ENCODE measurements around the gene CEL.
A peak's percentile ranks its signal among the peaks of the same experiment; 100 is the strongest.

Gene CEL

DNA sequence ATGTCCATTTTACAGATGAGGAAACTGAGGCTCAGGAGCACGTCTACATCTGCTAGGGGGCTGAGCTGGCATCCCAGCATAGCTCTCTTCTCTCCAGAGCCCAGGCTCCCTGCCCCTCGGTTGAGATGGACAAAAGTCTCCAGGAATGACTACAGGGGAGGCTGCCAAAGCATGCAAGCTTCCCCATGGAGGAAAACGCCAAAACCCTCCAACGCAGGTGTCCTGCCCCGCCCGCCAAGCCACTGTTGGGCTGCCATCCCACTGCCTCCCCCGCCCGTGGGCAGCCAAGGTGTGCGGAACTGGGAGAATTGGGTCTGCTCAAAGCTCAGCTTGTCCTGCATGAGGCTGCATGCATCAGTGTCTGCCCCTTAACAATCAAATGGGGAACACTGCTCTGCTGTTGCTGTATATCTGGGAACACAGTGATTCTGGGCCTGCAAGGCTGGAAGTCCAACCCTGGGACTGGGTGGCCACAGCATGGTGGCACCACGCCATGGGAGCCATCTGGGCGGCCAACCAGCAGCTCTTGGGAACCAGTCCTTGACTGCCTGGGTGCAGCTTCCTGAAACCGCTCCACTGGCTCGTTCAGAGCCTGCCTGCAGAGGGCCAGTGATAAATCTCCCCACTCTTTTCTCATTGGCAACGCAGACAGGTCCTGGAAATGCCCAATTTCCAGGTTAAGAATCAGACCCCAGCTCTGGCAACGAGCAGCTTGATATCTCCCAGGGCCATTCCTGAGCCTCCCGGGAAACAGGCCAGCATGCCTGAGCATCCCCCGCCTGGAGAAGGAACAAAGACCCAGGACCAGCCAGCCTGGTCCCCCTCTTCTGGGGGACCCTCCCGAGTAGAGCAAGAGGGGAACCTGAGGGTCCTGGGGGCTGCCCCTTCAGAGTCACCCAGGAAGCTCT is 55.7 kb downstream of the CEL start:
- no peak for DNase-seq (ENCODE audit: low spot score)

DNA sequence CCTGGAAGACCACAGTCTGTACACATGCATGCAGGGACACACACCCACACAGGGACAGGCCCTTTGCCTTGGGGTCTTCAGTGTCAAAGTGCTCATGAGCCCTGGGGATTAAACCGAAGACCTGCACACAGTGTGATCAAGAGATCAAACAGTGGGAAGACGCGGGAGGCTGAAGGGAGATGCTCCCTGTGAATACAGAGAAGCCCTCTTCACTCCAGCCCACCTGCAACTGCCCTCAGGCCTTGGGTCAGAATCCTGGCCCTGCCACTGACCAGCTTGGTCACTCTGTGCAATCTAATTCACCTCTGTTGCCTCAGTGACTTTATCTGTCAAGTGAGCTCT is 56.4 kb downstream of the CEL start:
- DNase-seq (ENCODE audit: low spot score) = no peak

DNA sequence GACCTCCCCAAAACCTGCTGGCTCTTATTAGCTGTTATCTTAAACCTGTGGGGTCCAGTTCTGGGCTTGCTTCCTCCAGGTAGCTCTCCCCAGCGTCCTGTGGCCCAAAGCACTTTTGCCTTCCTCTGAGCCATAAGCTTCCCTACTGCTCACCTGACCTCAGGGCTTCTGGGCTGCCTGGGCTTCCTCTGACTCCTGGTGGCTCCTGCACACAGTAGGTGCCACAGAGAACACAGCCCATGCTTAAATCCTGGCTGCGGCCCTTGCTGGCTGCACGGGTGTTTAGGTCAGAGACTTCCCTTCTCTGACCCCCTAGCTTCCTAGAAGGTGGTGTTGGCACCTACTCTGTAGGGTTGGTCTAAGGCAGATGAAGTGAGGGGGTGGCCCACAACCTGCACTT is 56.8 kb downstream of the CEL start:
- DNase-seq (ENCODE audit: low spot score) = no peak

DNA sequence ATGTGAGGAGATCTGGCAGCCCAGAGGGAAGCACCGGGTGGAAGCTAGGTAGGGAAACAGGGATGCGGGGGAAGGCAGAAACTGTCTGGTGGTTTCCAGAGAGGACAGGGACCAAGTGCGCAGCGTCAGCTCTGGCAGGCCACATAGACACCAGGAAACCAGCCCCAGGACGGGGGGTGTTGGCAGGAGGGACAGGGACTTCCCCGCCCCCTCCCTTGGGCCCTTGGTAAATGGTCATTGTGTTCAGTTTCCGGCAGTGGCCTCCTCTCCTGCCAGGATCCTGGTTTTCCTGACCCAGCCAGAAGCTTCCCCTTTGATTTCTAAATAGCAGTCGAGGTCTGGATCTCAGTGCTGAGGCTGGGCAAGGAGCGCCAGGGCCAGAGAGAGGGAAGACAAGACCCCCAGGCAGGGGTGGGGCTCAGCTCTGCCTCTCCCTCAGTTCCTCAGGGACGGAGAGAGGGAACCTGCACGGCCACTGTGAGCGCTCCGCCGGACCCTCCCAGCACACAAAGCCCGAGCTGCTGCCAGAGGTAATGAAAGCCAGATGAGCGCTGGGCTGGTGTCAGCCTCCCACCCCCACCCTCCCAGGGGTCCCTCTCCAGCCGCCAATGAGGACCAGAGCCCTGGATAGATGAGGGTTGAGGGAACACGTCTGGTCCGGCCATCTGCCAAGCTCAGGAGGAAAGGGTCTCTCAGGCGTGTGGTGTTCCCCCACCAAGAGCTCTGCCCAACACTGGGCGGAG is 57.5 kb downstream of the CEL start:
- peak; percentile 49 for DNase-seq (ENCODE audit: low spot score)

DNA sequence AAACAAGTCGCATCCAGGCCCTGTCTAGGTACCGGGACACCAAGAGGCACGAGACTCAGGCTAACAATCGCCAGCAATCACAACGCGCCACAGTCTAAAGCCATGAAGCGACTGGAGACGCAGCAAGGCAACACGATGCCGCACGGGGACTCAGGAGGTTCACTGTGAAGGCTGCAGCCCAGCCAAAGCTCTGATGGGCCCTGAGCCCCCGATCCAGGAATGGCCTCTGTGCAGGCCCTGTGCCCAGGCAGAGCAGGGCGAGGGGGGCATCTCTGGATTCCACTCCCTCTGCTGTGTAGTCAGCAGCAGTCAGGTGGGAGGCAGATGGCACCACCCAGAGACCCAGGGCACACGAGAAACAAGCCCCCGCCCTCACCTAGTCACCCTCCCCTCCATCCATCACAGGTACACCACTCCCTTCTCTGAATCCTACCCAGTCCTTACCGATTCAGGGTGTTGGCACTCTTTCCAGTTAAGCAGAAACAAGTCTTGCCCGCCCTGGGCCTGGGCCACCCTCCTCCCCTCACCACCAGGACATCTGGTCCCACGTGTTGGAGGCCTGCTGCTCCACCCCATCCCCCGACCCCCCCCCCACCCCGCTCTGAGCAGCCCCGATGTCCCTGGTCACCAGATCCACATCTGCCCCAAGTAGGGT is 58.2 kb downstream of the CEL start:
- DNase-seq (ENCODE audit: low spot score) = no peak

DNA sequence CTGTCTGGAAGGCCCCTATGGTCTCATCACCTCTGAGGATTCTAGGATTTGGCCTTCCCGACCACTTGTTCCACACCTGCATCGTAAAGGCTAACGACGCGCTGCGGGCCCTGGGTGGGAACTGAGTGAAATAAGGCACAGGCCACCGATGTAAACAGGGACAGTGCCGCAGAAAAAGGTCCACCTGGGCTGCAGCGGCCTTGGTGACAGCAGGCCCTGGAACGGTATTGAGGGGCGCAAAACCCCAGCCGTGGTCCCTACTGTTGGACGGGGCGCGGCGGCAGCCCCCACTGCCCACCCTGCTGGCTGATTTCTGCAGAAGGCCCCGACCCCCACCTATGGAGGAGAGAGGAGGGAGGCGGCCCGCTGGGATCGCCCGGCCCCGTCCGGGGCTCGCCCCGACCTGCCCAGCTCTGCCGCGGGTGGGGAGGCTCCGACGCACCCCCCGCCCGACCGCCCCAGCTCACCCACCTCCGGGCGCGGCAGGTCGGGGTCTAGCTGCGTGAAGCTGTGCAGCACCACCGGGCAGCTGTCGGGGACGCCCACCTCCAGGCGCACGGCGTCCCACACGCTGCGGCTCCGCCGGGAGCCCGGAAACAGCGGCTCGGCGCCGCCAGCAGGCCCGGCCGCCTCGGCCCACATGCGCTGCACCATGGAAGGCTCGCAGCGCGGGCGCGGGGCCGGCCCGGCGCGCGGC is 58.9 kb downstream of the CEL start:
- DNase-seq (ENCODE audit: low spot score) = no peak

Data from kidney capillary endothelial cell (primary cell).